GM19395 (cell line): ENCODE measurements around the gene CNNM3.

Experiments used
- ATAC-seq: cut with Tn5 transposase; IDR thresholded peaks from one replicate; pipeline ENCODE4 v1.9.1; 2021; ENCODE audit warnings: mild to moderate bottlenecking, moderate library complexity; ENCODE audit not compliant: unreplicated experiment

CNNM3 gene

GRCh38 chr2:96816836-96817702, 1.0 kb downstream of the CNNM3 start:
- ATAC-seq: no peak

- ATAC-seq: no peak
Measured at GRCh38 chr2:96817882-96818281, 1.8 kb downstream of the CNNM3 start.

GRCh38 chr2:96819128-96819875, 3.2 kb downstream of the CNNM3 start:
- ATAC-seq: no peak

- ATAC-seq: no peak
Measured at GRCh38 chr2:96819876-96820511, 3.9 kb downstream of the CNNM3 start.

GRCh38 chr2:96821113-96821675, 5.1 kb downstream of the CNNM3 start:
- no peak for ATAC-seq

GRCh38 chr2:96822786-96823185, 6.7 kb downstream of the CNNM3 start:
- ATAC-seq: no peak

GRCh38 chr2:96823198-96823597, 7.1 kb downstream of the CNNM3 start:
- no peak for ATAC-seq

- ATAC-seq: no peak
Measured at GRCh38 chr2:96824079-96824870, 8.2 kb downstream of the CNNM3 start.

- no peak for ATAC-seq
Measured at GRCh38 chr2:96825057-96825456, 9.0 kb downstream of the CNNM3 start.

- no peak for ATAC-seq
Measured at GRCh38 chr2:96826546-96827278, 10.6 kb downstream of the CNNM3 start.

GRCh38 chr2:96828436-96828835, 12.4 kb downstream of the CNNM3 start:
- ATAC-seq: no peak

- ATAC-seq: no peak
Measured at GRCh38 chr2:96828874-96829273, 12.8 kb downstream of the CNNM3 start.

GRCh38 chr2:96830044-96830562, 14.0 kb downstream of the CNNM3 start:
- no peak for ATAC-seq

- no peak for ATAC-seq
Measured at GRCh38 chr2:96831679-96832078, 15.6 kb downstream of the CNNM3 start.

- no peak for ATAC-seq
Measured at GRCh38 chr2:96832408-96832753, 16.3 kb downstream of the CNNM3 start.

GRCh38 chr2:96832754-96833507, 16.9 kb downstream of the CNNM3 start:
- ATAC-seq: no peak

GRCh38 chr2:96835830-96836229, 19.8 kb downstream of the CNNM3 start:
- ATAC-seq: no peak

GRCh38 chr2:96837575-96837974, 21.5 kb downstream of the CNNM3 start:
- ATAC-seq: no peak
